ENCODE results near the gene COL18A1.
"Not testable (repeated sequence)": the region's sequence is repeated elsewhere in the genome, so short reads cannot be mapped to it uniquely, and the experiment has no call there.

Gene COL18A1

DNA sequence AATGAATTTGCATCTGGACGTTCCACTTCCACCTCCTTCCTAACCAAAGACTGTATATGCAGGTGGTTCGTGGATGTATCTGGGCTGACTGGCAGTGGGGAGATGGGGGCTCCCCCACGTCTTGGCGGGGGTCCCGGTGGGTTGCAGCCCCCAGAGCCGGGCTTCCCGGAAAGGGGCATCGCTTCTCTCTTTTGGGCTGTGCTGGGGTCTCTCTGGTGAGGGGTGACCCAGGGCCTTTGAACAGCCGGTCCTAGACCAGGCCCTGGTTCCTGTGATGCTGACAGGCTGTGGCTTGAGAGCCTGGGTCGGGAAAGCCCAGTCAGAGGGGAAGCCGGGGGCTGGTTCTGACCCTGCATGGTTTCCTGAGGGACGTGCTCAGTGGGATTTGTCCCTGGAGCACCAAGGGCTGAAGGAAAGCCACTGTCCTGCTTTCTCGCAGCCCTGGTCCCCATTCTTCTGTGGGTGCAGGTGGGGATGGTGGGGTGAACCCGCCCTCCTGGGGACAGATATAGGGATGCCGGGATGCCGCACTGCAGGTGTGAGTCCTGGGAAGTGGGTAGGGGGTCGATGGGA is 29.8 kb downstream of the COL18A1 start:
- no peak overlapping the region for H3K4me3 ChIP-seq (ENCODE audit: control insufficient read depth, low read depth, low read length)
- no peak for DNase-seq (ENCODE audit: low read depth)
- TF ChIP-seq CTCF (conservative IDR thresholded peaks at IDR 0.05; ENCODE audit: control insufficient read depth, insufficient read depth, low read depth, low read length): no peak

- no peak for TF ChIP-seq CTCF (conservative IDR thresholded peaks at IDR 0.05; ENCODE audit: control insufficient read depth, insufficient read depth, low read depth, low read length)
- H3K4me3 ChIP-seq (ENCODE audit: control insufficient read depth, low read depth, low read length): no peak overlapping the region
- DNase-seq (ENCODE audit: low read depth): no peak
Measured at GRCh38 chr21:45435405-45435981, 30.5 kb downstream of the COL18A1 start.

DNA sequence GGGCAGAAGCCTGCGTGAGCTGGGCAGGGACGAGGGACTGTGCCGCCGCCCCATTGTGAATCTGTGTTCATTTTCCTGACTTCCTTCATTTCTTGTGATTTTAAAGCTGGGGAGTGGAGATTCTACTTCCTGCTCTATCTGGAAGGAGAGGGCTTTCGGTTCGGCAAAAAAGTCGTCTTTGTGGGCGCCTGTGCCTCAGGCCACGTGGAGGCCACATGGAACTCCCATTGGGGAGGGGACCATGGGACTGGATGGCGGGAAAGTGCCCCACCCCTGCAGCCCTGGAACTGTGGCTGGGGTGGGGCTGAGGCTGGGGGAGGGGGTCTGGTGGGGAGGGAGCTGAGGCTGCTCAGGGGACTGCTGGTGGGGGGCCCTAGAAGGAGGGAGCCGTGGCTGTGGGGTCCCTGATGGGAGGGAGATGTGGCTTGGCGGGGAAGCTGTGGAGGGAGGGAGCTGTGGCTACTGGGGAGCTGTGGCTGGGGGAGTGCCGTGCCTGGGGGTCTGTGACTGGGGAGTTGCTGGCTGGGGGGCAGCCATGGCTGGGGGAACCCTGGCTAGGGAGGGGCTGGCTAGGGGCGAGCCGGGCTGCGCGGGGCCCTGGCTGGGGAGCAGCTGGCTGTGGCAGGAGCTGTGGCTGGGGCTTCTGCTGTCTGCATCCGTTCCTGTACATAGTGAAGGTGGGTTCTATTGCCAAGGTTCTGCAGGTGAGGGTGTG is 31.5 kb downstream of the COL18A1 start:
- TF ChIP-seq CTCF (conservative IDR thresholded peaks at IDR 0.05; ENCODE audit: control insufficient read depth, insufficient read depth, low read depth, low read length): no peak
- H3K4me3 ChIP-seq (ENCODE audit: control insufficient read depth, low read depth, low read length): no peak overlapping the region
- DNase-seq (ENCODE audit: low read depth): no peak

- H3K4me3 ChIP-seq (ENCODE audit: control insufficient read depth, low read depth, low read length); DNase-seq (ENCODE audit: low read depth): not testable (repeated sequence)
Measured at GRCh38 chr21:45437844-45438243, 32.9 kb downstream of the COL18A1 start.

DNA sequence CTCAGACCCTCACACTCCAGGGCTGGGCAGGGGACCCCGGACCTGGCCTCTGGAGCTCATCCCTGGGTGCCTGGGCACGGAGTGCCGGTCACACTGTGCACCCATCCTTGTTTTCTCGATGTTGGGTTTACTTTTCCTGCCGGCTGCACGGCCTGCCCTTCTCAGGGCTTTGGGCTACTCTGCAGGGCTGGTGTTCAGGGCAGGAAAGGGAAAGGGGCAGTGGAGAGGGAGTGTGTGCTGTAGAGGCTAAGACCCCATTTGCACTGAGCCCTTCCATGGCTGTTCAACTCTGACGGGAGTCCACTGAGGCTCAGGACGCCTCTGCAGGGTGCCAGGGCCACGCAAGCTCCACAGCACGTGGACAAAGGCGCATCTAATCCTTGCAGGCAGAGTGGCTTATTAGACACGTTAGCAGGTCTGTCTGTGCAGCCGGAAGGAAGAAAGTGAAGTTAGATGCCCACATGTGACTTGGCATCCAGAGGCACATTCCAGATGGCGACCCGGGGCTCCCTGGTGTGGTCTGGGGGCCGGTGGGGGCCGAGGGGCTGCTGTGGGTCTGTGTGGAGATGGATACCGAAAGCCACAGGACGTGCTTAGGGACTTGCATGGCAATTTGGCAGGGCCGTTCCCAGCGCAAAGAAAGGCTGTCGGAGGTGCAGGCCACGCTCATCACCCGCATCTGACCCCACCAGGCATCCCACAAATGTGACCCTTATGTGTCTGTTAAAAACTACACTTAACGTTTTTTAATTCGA is 33.6 kb downstream of the COL18A1 start:
- peak overlapping the region; percentile 25 for H3K4me3 ChIP-seq (ENCODE audit: control insufficient read depth, low read depth, low read length)
- no peak for TF ChIP-seq CTCF (conservative IDR thresholded peaks at IDR 0.05; ENCODE audit: control insufficient read depth, insufficient read depth, low read depth, low read length)
- DNase-seq (ENCODE audit: low read depth): no peak

DNA sequence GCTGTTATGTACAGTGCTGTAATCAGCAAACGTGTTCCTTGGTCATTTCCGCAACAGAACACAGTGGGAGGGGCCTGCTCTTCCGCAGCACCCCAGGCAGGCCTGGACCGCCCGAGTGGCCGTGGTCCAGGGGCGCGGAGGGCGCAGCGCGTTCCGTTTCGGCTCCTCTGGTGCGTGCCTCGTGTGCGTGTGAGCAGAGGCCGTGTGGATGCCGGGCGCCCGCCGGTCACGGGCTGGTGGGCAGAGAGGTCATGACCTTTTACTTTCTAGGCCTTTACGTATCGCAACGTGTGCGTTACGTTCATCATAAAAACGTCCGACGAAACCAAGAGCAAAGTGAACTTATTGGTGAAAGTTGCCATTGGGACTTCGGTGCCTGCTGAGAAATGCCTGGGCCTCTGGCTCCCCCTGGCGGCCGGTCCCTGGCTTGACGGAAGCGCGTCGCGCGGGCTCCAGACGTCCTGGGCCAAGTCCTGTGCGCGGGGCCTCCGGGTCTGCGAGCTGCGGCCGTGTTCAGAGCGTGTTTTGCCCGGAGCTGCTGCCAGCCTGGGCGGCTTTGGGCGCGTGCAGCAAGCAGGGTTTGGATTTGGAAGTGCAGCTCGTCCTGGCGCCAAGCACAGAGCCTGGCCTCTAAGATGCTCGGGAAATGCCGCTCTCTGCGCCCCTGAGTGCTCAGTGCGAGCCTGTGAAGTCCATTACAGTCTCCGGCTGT is 34.4 kb downstream of the COL18A1 start:
- peak; percentile 72 for TF ChIP-seq CTCF (conservative IDR thresholded peaks at IDR 0.05; ENCODE audit: control insufficient read depth, insufficient read depth, low read depth, low read length)
- peak; percentile 93 for DNase-seq (ENCODE audit: low read depth)

More for the DNA sequence above, 34.4 kb downstream of the COL18A1 start:
- peak overlapping the region; percentile 25 for H3K4me3 ChIP-seq (ENCODE audit: control insufficient read depth, low read depth, low read length)

Measured in fibroblast of mammary gland (primary cell).